Measurements from ENCODE around the gene UBE3C. TPM values are rescaled to one million over a fixed set of nuclear protein-coding genes. Genes with fewer than 3 reads are reported as not detected.
A peak's percentile ranks its signal among the peaks of the same experiment; 100 is the strongest.

UBE3C gene
- total and polyA plus RNA-seq, 2 of the 13 experiments (the other 11 are each of a cell fraction or from before 2014, with no cell fraction given): 27.0 to 48.2 TPM

DNA sequence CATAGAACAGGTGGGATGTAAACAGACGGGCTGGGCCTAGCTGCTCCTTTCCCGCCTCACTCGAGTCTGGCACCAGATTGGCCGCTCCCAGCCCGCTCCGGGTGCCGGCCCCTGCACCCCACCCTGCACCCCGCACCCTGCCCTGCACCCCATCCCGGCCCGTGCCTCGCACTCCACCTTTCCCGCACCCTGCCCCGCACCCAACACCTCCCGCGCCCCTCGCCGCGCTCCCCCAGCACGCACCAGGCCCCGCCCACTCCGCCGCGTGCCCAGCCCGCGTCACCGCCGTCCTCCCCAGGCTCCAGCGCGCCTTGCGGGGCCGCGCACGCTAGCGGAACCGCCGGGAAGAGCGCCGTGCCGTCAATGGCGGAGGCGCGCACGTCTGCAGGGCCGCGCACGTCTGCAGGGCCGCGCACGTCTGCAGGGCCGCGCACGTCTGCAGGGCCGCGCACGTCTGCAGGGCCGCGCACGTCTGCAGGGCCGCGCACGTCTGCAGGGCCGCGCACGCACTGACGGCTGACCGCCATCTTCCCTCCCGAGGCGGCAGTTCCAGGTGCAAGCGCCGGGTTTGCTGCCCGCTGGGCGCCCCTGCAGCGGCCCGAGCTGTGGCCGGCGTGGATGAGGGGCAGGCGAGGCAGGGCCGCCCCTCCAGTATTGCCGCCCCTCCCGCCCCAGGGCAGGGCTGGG is at the start of gene UBE3C (continued):
- TF ChIP-seq ATF1 (CRISPR knock-in tag; IDR thresholded peaks at IDR 0.05) (no peak), ETS1 (CRISPR knock-in tag; IDR thresholded peaks at IDR 0.05) (peak; percentile 69; the same call in 1 of the 2 replicates), ARID4A (CRISPR knock-in tag; IDR thresholded peaks at IDR 0.05; ENCODE audit: borderline replicate concordance) (peak; percentile 66; the same call in 1 of the 2 replicates), TEAD3 (CRISPR knock-in tag; optimal IDR thresholded peaks at IDR 0.05; ENCODE audit: borderline replicate concordance) (no peak), ZSCAN29 (CRISPR knock-in tag; conservative IDR thresholded peaks at IDR 0.05) (no peak), HDAC2 (CRISPR knock-in tag; IDR thresholded peaks at IDR 0.05) (peak; percentile 11; the same call in 1 of the 2 replicates), TEF (CRISPR knock-in tag; IDR thresholded peaks at IDR 0.05) (0 out of 2 replicates have a peak, but pooled peaks have one; percentile 39), YEATS4 (CRISPR knock-in tag; IDR thresholded peaks at IDR 0.05; ENCODE audit: borderline replicate concordance) (peak; percentile 78; the same call in 1 of the 2 replicates), SMYD3 (CRISPR knock-in tag; IDR thresholded peaks at IDR 0.05) (no peak), PRMT3 (CRISPR knock-in tag; IDR thresholded peaks at IDR 0.05; ENCODE audit: borderline replicate concordance, low read depth) (no peak), RAD21 (CRISPR knock-in tag; IDR thresholded peaks at IDR 0.05) (peak; percentile 54; the same call in 1 of the 2 replicates), ZNF331 (CRISPR knock-in tag; IDR thresholded peaks at IDR 0.05) (peak; percentile 6; the same call in 1 of the 2 replicates), BRCA1 (CRISPR knock-in tag; IDR thresholded peaks at IDR 0.05) (no peak), ZBTB7B (CRISPR knock-in tag; IDR thresholded peaks at IDR 0.05) (no peak)
- TF ChIP-seq, protein P1, sequence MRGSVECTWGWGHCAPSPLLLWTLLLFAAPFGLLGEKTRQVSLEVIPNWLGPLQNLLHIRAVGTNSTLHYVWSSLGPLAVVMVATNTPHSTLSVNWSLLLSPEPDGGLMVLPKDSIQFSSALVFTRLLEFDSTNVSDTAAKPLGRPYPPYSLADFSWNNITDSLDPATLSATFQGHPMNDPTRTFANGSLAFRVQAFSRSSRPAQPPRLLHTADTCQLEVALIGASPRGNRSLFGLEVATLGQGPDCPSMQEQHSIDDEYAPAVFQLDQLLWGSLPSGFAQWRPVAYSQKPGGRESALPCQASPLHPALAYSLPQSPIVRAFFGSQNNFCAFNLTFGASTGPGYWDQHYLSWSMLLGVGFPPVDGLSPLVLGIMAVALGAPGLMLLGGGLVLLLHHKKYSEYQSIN (CRISPR knock-in tag; IDR thresholded peaks at IDR 0.05; ENCODE audit: borderline replicate concordance): no peak
- TF ChIP-seq, protein P2, sequence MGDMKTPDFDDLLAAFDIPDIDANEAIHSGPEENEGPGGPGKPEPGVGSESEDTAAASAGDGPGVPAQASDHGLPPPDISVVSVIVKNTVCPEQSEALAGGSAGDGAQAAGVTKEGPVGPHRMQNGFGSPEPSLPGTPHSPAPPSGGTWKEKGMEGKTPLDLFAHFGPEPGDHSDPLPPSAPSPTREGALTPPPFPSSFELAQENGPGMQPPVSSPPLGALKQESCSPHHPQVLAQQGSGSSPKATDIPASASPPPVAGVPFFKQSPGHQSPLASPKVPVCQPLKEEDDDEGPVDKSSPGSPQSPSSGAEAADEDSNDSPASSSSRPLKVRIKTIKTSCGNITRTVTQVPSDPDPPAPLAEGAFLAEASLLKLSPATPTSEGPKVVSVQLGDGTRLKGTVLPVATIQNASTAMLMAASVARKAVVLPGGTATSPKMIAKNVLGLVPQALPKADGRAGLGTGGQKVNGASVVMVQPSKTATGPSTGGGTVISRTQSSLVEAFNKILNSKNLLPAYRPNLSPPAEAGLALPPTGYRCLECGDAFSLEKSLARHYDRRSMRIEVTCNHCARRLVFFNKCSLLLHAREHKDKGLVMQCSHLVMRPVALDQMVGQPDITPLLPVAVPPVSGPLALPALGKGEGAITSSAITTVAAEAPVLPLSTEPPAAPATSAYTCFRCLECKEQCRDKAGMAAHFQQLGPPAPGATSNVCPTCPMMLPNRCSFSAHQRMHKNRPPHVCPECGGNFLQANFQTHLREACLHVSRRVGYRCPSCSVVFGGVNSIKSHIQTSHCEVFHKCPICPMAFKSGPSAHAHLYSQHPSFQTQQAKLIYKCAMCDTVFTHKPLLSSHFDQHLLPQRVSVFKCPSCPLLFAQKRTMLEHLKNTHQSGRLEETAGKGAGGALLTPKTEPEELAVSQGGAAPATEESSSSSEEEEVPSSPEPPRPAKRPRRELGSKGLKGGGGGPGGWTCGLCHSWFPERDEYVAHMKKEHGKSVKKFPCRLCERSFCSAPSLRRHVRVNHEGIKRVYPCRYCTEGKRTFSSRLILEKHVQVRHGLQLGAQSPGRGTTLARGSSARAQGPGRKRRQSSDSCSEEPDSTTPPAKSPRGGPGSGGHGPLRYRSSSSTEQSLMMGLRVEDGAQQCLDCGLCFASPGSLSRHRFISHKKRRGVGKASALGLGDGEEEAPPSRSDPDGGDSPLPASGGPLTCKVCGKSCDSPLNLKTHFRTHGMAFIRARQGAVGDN (CRISPR knock-in tag; IDR thresholded peaks at IDR 0.05): peak; percentile 77

Data from HepG2 (cell line).